NCI-H1694 treated with DMSO at 0.1 percent for 48 hours (cell line): ENCODE measurements around the gene MORC2.

Experiments
- DNase-seq: peaks from one replicate; lab custom pipeline; 2025; lab: John Stamatoyannopoulos, UW

The MORC2 gene

DNA sequence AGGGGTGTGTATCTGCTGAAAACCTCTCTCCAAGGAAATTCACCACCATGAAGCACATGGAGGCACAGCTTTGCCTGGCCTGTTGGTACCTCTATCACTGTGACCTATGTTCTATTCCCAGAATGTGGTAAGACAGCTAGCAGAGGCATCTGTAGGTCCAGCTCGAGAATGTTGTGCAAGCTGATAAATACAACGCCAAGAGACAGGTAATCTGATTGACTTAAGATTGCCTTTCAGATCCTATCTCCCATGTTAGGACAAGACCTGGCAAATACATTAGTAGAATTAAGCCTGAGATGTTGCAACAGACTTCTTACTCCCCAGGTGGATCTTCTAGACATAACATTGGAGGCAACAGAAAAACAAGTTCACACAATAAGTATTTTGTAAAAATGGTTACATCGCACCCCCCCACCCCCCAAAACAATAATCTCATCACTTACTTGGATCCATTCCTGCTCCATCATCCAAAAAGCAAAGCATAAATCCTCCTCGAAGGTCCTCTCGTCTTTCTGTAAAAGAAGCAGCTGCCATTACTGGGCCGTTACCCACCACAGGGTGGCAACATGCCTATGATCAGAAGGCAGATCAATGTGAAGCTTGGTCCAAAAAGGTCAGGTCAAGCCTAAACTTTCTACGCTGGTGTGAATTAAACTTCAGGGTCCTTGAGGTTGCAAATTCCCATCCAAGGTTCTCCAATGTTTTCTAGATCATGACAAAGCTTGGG, 18.5 kb downstream of the MORC2 start:
- DNase-seq = no peak

DNA sequence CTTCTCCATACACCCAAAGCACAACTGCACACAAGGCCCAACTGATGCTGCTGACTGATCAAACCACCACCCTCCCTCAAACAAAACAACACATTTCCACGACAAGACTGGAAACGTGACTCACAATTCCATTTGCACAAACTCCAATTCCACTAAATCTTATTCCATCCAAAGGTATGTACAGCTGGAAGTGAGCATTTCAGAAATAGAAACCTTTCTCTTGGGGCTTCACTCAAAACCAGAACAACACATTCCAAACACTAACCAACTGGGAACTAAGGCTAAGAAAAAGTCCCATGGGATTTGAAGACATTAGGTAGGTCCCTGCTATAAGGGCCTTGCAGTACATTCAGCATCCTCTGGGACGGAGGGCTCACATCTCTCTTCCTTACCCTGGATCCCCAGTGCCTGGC, 19.6 kb downstream of the MORC2 start:
- DNase-seq = no peak

DNA sequence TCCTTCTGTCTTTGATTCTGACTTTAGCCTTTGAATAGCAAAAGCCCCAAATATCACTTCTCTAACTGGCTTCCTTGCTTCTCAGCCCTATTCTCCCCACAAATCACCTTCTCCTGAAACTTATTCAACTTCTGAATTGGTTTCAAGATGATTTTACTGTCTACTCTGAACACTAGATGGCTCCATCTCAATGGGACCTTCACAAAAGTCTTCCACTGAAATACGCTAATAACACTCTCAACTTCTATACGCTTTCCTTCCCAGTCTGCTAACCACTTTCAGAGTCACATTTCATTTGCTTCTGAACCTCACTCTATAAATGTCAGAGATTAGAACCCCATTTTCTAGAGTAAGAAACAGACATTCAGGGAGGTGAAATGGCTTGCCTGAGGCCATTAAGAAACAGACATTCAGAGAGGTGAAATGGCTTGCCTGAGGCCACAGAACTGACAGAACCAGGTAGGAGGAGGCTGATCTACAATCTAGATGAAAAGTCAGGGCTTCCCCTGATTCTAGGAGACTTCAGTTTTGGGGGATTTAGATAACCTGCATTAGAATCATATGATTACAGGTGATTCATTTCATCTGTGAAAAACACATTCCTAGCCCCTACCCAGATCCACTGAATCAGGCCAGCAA, 20.6 kb downstream of the MORC2 start:
- peak; percentile 5 for DNase-seq

DNA sequence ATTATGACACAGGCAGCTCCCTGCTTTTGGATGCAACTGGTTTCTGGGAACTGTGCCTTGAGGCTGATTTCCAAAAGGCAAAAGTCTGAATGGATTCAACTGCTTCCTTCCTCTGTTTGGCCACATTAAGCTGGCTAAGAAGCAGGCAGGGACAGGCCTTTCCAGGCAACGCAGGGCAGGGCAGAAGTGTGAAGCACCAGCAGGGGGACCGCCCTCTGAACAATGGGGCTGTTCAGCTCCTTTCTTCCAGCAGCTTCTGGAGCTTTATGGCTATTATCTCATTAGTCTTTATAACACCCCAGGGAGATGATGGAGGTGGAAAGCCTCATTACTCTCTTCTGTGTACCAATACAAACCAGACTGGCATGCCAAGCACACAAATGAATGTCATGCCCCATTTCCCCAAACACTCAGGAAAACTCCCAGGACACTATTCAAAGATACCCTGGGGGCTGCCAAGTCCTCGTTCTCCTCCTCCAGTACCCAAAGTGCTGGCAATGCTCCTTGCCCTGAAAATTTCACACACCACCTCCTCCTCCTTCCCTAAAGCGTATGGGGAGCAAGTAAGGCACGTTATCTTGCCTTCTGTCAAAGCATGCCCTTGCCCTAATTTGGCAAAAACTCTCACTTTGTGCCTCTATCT, 21.3 kb downstream of the MORC2 start:
- DNase-seq = no peak

DNA sequence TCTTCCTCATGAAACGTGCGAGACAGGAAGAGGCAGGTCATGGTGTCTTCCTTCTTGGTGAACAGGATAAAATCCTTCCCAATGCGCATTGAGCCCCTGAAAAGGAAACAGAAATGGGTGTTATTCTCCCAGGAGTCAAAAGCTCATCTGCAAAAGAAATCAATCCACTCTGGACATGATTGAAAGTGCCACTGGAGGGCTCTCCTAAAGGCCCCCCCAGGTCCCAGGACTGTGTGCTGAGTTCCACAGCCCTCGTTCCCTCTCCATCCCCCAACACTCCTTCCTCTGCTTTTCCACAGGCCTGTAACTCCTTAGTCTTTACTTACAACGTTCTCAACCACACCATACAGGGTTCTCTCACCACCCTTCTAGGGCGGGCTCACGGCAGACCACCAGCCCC, 22.2 kb downstream of the MORC2 start:
- DNase-seq = no peak

DNA sequence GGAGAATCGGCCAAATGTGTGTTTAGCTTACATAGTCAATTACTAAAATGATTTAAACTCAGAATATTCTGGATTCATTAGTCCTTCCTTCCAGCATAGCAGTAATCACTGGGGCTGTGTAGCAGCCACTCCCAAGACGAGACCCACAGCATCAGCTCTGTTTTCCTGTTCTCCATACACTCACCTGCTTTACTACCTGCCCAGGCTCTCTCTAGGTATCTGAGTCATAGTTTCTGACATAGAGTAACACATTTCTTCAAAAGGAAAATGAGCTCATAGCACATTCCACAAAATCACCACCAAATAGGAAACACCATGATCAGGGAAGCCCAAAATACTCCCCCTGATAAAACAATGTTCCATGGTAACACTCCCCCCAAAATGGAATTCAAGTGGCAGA, 22.9 kb downstream of the MORC2 start:
- DNase-seq = no peak

DNA sequence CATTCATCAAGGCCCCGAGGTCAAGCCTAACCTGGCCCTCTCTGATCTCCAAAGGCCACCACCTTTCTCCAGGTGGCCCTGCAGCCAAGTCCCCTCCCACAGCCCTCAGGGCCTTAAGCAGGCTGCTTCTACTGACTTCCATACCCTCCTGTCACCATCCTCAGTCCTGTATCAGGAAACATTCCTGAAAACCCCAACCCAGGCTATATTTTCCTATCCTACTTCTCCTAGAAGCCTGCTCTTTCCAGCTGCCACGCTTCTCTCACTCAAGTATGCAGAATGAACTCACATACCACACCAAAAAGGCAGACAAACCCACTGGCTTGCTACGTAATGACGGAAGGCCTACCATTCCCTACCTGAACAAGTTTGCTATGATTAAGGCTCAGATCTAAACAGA, 23.6 kb downstream of the MORC2 start:
- DNase-seq = no peak

DNA sequence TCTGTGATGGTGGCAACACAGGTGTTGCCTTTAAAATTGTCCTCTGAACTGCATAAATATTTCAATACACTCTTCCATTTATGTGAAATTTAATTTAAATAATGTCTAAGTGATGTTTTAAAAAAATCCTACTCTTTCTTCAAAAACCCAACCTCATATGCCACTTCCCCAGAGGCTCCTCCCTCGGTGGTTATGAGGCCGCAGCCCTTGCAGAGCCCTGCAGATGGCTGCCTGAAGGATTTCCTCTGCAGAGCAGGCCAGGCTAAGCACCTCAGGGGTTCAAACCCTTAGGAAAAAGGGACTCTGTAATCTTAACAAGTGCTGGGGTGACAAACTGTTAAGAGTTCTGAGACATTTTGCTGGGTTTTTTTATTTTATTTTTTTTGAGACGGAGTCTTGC, 25.2 kb downstream of the MORC2 start:
- DNase-seq = no peak

DNA sequence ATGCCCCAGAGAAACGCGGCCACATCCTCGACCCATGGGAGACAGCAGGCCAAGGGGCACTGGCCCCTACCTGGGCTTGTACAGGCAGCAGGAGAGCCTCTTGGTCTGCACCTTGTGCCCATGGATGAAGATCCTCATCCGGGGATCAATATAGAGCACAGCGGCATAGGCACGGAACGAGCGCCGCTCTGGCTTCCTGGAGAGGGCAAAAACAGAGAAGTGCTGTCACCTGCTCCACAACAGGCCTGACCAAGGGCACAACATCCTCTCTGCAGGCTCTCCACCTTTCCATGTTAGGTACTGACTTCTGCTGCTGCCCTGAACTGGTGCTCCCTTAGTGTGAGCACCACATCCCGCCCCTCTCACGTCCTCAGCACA, 27.2 kb downstream of the MORC2 start:
- no peak for DNase-seq

DNA sequence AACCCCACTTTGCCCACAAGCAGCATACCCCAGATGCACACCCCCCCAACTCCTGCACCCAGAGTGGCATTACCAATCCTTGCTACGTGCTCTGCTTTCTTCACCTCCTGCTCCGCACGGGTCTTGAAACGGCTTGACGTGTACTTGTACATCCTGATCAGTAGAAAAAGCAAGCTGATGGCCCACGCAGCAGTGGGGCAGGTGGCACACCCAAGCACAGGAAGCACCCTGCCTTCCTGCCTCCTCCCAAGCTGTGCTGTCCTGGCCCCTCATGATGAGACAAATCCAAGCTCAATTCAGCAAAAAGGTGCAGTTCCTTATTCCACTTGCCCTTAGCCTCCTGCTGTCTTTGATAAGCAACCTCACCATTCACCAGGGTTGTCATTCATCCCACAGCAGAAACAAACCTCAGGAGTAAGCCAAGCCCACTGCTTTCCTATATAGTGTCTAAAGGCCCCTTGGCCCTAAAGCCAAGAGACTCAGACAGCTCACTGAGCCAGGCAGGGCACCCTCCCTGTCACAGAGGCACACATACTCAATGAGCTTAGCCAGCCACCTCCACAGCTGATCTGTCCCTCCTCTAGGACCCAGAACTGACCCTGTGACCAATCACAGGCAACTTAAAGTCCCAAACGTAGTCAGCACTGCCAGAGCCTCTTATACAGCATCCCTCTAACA, 27.8 kb downstream of the MORC2 start:
- no peak for DNase-seq

DNA sequence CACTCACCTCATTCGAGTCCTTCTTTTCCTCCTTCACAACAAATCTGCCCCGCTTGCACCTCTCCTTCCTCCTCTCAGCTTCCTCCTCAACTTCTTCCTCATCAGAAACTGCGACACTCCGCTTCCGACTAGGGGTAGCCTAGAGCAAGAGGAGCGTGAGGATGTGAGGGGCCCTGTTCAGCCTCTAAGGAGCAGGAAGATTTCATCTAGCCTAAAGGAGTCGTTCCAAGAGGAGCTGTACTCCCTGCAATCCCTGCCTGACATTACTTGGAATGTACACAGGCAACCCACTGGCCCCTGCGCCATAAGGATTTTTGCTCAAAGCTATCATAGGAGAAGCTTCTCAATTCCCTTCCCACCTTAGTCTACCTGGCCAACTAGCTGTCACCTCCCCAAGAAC, 34.5 kb downstream of the MORC2 start:
- DNase-seq = no peak

DNA sequence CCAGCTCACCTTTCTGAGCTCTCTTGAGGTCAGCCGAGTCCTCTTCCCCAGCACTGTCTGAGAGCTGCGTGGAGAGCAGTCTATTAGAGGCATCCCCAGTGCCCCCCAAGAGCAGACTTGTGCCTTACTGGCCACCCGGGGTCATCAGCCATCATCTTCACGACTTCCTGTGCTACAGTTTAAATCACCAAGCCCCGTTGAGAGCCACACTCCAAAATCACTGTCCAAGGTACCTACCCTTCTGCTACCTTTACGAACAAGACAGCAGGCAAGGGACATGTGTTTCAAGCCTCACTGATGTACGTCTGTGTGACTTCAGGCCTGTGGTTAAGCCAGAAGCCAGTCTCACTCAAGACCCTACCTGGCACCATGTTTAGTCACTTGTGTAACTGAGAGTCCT, 35.1 kb downstream of the MORC2 start:
- DNase-seq = no peak

DNA sequence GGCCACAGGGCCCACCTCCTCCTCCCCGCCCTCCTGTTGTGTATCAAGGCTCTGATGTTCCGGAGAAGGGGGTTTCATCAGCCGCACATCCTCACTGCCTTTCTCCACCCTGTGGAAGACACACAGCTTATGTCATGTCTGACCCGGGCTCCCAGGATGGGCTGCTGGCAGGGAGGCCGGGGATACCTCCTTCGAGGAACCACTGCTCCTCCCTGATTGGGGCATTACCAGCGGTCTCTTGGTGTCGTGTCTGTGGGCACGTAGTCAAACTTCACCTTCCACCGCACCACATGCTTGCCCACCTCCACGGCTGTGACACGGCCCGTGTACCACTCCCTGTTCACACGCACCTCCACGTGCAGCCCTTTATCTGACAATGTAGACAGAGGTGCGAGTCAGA, 35.9 kb downstream of the MORC2 start:
- no peak for DNase-seq

DNA sequence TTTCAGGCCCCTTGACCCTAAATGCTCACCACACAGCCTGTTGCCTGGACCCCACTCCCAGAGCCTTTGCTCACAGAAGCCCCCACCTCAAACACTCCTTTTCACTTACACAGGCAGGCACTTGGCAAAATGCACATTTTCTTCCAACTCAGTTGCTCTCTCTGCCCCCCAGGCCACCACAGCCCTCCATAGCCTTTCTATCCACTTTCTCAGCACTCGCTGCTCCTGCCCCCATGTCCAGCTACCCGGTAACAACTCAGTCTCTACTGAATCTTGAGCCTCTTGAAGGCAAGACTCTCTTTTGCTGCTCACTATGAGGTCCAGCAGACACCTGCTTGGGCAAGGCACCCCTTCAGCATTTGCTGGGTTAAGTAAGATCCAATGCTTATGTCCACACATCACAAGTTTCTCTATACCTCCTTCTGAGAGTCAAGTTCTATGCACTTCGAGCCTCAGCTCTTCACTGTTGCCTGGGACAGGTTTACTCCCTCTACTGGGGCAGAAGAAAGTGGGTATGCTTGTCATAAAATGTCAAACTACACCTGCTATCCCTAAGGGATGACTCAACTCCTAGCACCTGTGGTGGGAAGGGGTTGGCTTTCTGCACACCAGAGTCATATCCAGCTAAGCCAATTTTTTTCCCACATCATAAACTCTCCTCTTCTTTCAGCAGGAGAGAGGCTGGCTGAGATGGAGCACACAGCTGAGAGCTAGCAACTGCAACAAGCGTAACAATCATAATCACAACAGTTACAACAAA, 36.9 kb downstream of the MORC2 start:
- DNase-seq = no peak

DNA sequence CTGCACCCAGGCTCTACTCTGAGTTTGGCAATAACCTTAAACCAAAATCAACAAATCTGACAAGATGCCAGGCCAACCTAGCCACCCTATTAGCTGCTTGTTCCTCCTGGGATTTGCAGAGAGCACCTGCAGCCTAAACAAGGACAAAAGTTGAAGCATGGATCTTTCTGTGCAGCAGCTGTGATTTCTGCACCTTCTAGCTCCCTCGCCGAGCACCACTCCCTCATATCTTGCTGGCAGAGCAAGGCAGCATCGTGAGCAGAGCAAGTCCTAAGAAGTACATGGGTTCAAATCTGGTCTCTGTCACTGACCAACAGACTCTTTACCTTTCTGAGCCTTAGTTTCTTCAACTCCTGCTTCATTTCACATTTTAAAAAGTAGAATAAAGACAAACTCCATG, 38.3 kb downstream of the MORC2 start:
- DNase-seq = no peak

DNA sequence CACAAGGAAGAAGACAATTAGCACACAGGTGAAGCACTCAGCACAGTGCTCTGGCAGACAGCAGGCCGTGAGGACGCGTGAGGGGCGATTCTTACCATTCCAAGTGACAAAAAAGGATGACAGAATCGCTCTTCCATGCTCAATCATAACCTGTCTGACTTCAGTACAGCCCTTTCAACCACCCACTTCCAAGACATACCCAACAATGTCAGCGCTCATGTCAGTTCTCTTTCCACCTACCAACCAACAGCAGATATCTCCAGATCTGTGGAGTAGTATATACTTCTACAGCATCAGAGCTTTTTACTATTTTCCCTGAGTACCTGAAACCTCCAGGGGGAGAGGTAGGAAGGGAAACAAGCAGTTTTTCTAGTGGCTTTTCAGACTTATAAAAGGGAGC, 40.2 kb downstream of the MORC2 start:
- DNase-seq = no peak

DNA sequence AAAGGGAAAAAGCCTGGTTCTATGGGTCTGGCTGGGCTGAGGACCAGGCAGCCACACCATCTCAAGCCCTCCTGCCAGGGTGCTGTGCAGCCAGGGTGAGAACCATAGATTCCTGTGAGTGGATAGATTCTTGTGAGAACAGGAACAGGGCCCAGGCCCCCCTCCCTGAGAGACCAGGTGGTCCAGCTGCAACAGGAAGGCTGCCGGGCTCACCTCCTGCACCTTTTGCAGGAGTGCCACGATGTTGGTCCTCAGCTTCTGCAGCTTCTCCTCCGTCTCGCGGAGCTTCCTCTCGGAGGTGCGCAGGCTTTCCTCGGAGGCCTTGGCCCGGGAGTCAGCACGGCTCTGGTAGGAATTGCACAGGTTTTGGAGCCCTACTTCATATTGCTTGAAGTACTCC, 40.8 kb downstream of the MORC2 start:
- DNase-seq = no peak

DNA sequence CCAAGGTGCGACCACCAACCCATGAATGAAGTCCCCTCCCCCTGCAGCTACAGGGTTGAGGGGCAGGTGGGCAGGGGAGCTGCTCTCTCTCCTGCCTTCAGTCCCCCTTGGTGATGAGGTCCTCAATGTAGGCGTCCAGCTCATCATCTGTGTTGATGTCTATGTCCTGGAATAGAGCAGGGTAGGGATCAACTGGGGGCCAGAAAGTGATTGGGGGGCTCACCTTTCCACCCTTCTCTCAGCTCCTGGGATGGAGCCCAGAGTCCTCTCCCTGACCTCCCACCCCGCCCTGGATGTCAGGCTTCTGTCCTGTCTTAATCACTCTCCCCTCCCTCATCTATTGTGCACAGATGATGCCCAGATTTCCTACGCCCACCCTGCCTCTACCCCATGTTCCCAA, 41.9 kb downstream of the MORC2 start:
- no peak for DNase-seq

DNA sequence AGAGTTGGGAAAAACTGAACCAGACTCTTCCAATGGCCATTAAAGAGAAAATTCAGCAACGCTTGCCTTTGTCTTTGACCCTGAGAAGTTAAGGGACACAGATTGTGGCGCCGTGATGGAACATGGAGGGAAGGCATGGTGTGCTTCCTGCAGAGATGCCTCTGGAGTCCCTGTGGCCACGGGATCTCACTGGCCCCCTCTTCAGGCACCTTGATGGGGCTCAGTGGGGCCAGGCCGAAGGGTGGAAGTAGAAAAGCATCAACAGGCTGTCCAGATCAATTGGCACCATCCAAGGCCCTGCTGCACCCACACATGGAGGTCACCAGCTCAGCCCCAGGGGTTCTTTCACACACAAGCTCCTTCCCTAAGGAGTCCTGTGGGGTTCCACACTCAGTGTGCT, 42.9 kb downstream of the MORC2 start:
- DNase-seq = no peak

DNA sequence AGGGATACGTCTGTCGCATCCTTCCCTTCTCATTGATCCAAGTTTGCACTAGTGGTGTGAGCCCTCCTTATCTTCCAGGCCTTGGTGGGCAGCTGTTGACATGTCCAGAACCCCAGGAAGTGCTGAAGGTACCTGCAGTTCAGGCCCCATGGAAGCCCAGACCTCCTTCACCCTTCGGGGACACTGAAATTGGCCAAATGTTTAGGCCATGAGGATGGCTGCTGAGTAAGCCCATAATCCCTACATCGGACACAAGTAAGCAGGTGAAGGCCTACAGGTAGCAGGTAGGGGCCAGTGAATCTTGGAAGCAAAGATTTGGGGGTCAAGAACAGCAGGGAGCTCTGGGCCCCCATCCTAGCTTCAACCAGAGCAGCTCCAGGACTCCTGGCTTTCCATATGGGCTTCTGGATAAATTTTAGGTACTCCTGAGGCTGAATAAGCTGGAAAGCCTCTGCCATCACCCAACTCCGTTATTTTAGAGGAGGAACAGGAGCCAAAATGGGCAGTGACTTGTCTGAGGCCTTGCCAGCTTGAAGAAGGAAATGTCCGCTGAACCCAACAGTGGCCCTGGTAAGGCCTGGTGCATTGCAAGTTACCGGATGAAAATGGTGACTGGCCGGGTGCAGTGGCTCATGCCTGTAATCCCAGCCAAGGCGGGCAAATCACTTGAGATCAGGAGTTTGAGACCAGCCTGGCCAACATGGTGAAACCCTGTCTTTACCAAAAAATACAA, 45.2 kb downstream of the MORC2 start:
- DNase-seq = no peak

DNA sequence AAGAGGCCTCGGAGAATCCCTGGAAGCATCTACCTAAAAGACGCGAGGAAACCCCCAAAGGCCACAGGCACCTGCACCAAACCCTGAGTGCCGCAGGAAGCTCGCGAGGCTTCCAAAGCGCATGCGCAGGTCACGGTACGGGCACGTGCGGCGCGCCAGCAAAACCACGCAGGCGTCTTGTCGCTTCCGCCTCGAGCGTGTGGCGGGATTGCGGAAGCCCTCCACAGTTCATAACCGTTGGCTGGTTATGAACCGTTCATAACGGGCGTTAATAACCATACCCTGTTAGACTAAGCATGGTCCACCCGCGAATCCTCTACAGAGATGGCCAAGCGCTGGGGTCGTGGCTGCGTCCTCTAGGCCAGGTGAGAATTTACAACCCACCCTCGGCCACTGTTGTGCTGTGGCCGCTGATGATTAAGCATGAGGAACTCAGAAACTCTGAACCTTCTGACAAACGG, 46.4 kb downstream of the MORC2 start:
- DNase-seq = no peak

DNA sequence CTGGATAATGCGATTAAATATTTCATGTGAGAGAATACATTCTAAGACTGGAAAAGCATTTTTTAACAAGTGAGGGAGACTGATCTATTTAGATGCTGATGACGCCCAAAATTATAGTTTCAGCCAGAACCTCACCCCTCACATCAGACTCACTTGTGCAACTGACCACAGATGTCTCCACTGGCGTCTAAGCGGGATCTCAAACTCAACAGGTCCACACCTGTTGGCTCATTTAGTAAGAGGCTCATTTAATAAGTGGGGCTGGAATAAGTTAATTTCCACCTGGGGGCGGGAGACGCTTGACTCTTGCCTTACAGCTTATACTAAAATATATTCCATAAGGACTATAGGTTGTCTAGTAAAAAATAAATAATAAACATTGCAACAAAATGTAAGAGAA, 47.5 kb downstream of the MORC2 start:
- no peak for DNase-seq
